Activated effector memory CD4-positive, alpha-beta T cell treated with anti-CD3 and anti-CD28 coated beads, Interleukin-2, amount 50 U/mL, for 16 hours (primary cell): ENCODE results near the gene DRD4.

ENCODE experiments used
- DNase-seq: peaks from one replicate; pipeline ENCODE4 v3.0.0-alpha.2; 2020

Gene DRD4

DNA sequence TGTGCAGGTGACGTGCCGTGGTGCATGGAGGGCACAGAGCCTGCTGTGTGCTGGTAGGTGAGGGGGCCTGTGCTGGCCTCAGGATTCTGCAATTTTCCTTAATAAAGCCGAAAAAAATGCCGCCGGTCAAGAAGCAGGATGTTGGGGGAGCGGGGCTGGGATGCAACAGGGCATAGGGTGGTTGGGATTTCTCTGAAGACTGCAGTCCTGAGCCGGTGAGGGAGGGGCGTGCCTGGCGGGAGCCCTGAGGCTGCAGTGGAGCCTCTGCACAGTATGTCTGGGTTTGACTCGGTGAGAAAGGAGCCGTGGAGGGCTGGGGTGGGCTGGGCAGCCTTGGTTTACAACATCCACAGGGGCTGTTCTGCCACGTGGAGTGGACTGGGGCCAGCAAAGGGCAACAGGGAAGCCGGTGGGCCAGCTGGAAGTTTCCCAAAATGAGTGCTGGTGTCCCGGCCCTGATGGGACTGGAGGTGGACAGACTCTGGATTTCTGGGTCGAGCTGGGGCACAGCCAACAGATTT is 13.7 kb upstream of the DRD4 start:
- DNase-seq, result no peak

DNA sequence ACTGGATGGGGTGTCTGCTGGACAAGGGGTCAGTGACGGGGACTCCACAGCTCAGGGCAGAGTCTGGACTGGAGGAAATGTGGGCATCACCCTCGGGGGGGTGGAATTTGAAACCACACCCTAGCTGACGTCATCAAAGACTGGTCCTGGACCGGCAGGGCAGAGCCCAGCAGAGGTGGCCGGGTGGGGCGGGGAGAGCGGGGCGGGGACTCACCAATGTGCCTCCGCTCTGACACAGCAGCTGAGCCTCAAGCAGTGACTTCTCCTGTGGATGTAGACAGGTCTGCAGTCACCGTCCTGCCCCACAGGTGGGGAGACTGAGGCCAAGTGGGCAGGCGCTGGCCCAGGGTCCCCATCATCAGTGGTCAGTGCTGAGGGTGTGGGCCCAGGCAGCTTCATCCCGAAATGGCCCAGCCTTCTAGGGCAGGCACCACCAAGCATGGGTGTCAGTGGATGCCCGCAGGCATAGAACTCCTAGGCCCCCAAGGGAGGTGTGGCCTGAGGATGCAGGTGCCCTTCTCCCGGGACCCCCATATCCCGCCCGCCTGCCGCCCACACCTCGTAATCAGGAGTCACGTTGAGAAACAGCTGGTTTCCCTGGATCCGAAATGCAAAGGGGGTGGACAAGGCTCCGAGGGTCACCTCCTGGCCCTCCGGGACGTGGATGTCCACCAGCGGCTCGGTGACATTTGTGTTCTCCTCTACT is 12.9 kb upstream of the DRD4 start:
- no peak for DNase-seq

DNA sequence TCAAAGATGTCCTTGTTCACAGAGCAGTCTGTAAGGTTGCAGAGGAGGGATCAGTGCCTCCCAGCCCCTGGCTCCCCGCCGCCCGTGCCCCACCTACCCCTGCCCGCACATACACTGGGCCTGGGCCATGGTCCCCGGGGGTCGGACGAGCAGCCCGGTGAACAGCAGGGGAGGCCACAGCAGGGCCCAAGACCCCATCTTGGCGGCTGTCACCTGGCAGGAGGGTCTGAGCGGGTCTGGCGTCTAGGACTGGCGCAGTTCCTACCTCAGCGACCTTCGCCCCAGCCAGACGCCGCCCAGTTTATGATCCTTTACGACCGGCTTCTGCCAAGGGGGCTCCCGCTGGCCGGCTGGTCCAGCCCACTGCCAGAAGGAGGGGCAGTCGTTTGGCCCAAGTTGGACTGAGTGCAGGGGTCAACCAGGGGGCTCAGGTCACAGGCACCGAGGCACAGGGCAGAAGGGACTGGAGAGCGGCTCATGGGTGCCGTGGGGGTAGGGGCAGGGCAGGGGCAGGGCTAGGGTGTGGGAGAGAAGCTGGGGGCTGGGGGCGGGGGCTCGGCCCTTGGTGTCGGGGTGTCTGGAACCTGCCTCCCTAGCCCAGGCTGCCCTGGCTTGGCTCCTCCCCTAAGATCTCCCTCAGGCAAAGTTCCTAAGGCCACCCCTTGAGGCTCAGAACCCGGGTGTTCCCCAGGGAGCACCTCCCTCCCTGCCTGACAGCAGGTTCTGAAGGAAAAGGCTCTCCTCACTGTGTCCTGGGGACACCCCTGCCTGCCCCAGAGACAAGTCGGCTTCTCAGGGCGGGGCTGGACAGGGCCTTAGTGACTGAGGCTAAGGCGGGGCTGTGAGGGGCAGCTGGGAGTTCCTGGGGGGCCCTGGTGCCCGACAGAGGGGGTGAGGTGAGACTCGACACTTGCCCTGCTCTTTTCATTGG is 12.1 kb upstream of the DRD4 start, which contains the start of gene CDHR5:
CDHR5 (minus strand) TSS at position 251 of the 931 bp plus-strand sequence; CDS start at position 198, 53 bp downstream.
- no peak for DNase-seq

DNA sequence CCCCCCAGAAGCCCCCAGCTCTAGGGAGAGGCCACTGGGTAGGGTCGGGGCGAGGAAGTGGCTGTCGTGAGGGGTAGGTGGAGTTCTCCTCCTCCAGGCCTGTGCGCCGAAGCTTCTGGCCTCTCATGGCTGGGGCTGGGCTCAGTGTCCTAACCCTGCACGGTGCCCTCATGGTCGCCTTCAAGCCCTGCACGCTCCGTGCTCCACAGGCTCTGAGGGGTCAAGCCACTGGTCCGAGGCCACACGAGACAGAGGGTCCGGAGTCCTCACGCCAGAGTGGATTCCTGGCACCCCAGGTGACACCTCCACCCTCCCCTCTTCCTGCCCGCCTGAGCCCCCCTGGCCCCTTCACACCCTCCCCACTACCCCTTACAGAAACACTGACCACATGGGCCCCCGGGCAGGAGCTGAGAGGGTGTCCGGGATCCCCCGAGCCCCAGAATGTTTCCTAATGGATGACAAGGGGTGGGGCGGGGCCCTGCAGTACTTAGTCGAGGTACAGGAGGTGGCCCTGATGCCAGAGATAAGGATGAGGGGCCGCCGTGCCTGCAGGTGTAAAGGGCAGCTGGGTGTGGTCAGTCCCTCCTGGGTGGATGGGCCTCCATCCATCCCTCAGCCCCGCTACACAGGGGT is 11.3 kb upstream of the DRD4 start:
- DNase-seq, result no peak

DNA sequence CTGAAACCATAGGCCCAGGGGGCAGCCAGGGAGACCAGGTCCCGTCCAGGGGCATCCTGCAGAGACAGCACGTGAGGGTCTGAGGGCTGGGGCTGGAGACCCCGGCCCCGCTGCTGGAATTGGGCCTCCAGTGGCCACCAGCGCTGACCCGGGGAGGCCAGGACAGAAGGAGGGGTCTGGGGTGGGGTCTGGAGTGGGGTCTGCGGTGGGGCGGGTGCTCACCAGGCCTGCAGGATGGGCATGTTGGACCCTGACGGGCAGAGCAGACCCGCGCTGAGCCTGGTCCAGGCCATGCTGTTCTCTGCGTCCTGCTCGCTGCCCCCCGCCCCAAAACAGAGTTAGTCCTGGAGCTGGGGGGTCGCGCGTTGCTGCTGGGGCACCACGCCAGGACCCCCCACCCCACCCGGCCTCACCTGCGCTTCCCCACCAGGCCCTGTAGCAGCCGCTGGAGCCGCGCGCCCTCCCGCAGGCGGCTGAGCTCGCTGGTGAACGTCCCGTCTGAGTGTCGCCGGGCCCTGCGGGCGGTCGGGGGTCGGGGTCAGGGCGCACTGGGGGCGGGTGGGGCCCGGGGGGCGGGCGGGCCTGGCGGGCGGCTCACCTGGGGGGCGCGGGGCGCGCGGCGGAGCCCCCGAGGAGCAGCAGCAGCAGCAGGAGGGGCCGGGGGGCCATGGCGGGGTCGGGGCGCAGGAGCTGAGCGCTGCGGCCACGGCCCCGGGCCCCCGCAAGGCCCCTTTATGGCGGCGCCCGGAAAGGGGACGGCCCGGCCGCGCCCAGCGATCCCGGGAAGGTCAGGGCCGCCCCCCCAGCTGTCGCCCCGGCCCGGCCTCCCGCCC is 10.4 kb upstream of the DRD4 start, which contains the start of gene SCT:
SCT (minus strand) TSS at position 707 of the 833 bp plus-strand sequence; CDS start at position 669, 38 bp downstream.
- no peak for DNase-seq

DNA sequence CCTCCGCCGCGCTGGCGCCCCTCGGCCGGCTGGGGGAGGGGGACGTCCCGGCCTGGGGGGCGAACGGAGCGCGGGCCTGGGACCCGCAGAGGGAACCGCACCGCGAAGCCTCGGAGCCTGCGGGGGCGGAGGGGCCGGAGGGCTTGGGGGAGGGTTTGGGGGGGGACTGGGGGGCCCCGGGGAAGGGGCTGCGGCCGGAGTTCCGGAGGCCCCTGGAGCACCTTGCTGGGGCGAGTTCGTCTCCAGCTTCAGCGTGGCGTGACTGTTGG is 9.8 kb upstream of the DRD4 start:
- DNase-seq, result no peak

DNA sequence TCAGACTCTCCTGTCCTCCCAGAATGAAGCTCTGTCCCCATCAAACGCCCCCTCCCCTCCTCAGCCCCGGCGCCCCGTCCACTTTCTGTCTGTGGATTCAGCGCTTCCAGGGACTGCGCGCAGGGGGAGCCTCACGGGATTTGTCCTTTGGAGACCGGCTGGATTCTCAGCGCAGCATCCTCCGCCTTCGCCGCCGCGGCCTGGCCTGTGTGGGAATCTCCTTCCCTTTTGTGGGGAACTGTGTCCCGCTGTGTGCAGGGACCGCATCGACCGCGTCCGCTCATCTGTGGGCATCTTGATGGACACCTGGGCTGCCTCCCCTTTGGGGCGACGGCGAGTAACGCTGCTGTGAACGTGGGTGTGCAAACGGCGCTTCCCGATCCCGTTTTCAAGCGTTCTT is 9.0 kb upstream of the DRD4 start:
- DNase-seq, result no peak

DNA sequence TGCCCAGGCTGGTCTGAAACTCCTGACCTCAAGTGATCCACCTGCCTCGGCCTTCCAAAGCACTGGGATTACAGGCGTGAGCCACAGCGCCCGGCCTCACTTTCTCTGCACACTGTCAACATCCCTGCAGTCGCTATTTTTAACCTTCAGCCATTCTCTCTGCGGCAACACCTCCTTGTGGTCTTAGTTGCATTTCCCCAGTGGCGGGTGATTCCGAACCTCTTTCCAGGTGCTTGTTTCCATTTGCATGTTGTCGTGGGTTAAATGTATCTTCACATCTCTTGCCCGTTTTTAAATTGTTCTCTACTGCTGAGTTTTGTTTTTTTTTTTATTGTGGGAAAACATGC is 7.9 kb upstream of the DRD4 start:
- DNase-seq, result no peak

DNA sequence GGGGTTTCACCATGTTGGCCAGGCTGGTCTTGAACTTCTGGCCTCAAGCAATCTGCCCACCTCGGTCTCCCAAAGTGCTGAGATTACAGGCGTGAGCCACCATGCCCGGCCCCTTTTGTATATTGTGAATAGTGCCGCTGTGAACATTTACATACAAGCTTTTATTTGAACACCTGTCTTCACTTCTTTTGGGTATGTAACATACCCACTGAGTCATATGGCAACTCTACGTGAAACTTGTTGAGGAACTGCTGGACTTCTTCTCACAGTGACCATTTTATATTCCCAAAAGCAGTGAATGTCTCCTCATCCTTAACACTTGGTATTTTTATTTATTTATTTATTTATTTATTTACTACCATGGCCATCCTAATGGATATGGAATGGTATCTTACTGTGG is 6.2 kb upstream of the DRD4 start:
- no peak for DNase-seq

DNA sequence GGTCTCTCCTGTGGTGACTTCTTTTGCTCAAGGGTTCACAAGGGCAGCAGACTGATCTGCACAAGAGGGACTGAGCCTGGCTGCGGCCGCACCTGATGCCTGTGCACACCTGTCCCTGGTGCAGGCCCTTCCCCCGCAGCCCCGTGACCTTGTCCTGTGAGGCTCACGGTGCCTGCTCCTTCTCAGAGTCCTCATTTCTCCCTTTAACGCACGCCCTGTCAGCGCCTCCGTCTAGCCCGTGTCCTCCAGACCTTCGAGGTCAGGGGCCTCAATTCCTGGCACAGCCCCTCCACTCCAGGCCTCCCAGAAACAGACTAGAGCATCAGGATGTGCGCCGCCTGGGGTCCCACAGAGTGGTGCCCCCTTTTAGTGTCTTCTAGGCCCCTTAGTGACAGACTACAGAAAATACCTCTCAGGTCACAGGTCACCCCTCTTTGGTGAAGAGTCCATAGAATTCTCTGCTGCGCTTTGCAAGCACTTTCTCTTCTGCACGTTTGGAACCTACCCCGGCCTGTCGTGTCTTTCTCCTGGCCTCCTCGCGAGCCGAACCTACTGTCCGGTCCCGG is 1.0 kb upstream of the DRD4 start:
- DNase-seq, result no peak

DNA sequence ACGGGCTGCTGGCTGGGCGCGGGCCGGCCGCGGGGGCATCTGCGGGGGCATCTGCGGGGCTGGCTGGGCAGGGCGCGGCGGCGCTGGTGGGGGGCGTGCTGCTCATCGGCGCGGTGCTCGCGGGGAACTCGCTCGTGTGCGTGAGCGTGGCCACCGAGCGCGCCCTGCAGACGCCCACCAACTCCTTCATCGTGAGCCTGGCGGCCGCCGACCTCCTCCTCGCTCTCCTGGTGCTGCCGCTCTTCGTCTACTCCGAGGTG is 194 bp downstream of the DRD4 start:
- no peak for DNase-seq

DNA sequence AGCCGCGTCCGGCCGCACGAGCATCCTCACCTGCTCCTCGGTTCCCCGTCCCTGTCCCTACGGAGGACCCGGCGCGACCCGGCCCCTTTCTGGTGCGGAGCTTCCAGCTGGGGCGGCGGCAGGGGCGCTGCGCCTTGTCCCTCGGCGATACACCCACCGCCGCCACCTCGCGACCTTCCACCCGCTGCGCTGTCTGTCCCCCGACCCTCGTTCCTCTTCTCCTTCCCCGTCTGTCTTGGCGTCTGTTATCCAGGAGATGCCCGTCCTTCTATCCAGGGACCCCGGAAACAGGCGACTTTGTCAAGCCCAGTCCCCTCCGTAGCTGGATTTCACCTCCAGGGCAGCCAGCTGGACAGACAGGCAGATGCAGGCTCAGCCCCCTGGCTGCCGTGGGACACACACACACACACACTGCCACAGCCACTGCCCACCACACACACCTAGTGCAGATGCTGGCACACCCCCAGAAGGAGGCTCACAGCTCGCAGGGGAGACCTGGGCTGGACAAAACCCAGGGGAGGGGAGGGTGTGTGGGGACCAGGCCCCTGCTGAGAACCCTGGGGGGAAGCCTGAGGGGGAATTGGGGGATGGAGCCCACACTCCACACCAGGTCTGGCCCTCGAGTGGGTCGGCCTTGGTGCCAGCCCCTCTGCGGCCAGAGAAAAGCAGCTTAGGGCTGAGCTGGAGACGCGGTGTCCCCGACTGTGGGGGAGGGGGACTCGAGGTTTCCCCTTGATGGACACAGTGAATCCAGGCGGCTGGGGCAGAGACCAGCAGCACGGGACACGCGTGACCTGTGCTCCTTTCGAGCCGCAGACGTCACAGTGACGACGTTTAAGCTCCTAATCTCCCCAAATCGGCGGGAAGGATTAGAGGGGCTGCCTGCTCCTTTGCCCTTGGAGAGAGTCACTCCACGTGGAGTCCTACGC is 788 bp downstream of the DRD4 start:
- no peak for DNase-seq

DNA sequence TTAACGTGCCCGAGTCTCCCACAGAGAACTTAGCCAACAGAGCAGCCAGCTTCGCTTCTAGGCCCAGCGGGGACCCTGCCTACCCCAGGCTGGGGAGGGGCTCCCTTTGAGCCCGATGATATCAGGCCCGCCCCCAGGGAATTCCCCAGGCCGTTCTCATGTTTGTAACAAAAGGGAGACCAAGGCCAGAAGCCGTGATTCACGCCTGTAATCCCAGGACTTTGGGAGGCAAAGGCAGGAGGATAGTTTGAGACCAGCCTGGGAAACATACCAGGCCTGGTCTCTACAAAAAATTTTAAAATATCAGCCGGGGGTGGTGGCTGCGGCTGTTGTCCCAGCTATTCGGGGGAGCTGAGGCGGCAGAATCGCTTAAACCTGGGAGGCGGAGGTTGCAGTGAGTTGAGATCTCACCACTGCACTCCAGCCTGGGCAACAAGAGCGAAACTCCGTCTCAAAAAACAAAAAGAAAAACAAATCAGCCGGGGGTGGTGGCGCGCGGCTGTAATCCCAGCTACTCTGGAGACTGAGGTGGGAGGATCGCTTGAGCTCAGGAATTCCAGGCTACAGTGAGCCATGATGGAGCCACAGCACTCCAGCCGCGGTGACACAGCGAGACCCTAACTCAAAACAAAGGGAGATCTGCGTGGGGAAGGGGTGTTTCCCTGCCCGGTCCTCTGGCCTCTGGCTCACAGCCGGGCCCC is 1.7 kb downstream of the DRD4 start:
- DNase-seq, result no peak

DNA sequence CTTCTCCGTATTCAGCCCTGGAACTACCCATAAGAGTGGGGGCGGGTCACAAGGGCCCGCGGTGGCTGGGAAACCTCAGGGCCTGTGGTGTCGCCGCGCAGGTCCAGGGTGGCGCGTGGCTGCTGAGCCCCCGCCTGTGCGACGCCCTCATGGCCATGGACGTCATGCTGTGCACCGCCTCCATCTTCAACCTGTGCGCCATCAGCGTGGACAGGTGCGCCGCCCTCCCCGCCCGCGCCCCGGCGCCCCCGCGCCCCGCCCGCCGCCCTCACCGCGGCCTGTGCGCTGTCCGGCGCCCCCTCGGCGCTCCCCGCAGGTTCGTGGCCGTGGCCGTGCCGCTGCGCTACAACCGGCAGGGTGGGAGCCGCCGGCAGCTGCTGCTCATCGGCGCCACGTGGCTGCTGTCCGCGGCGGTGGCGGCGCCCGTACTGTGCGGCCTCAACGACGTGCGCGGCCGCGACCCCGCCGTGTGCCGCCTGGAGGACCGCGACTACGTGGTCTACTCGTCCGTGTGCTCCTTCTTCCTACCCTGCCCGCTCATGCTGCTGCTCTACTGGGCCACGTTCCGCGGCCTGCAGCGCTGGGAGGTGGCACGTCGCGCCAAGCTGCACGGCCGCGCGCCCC is 2.4 kb downstream of the DRD4 start:
- no peak for DNase-seq

DNA sequence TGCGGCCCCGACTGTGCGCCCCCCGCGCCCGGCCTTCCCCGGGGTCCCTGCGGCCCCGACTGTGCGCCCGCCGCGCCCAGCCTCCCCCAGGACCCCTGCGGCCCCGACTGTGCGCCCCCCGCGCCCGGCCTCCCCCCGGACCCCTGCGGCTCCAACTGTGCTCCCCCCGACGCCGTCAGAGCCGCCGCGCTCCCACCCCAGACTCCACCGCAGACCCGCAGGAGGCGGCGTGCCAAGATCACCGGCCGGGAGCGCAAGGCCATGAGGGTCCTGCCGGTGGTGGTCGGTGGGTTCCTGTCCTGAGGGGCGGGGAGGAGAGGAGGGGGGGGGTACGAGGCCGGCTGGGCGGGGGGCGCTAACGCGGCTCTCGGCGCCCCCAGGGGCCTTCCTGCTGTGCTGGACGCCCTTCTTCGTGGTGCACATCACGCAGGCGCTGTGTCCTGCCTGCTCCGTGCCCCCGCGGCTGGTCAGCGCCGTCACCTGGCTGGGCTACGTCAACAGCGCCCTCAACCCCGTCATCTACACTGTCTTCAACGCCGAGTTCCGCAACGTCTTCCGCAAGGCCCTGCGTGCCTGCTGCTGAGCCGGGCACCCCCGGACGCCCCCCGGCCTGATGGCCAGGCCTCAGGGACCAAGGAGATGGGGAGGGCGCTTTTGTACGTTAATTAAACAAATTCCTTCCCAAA is 3.1 kb downstream of the DRD4 start:
- DNase-seq, result no peak

DNA sequence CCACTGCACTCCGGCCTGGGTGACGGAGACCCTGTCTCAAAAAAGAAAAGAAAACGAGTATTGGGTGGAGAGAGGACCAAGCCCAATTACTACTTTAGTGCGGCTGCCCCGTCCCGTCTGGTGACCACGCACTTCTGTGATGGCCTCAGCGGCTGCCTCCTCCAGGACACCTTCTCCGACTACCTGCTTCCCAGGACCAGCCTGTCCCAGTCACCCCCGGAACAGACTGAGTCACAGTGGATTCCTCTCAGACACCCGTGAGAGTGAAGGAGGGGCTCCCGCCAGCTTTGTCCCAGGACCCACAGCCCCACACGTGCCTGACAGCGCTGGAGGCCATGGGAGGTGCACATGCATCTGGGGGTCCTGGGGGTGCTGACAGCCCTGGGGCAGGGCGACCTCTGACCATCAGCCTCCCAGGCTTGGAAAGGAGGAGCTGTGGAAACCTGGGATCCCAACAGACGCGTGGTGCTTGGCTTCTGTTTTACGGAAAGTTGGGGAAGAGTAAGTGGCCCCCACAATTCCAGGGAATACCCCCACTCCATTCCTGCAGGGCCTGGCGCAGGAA is 4.8 kb downstream of the DRD4 start:
- no peak for DNase-seq

DNA sequence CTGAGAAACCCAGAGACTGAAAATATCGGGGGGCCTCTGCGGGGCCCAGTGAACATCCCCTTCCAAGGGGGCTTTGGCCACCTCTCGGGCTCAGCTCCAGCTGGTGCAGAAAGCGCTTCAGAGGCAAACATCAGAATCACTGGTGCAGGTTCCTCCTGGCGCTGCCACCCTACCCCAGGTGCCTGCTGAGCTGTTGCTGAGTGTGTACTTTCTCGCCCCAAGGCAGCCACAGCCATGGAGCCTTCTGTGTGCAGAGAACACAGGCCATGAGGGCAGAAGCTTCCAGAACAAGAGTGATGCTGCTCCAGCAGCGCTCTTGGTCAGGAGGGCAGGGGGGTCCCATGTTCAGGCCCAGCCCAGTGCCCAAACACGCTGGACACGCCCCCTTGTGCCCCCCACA is 6.3 kb downstream of the DRD4 start:
- no peak for DNase-seq

DNA sequence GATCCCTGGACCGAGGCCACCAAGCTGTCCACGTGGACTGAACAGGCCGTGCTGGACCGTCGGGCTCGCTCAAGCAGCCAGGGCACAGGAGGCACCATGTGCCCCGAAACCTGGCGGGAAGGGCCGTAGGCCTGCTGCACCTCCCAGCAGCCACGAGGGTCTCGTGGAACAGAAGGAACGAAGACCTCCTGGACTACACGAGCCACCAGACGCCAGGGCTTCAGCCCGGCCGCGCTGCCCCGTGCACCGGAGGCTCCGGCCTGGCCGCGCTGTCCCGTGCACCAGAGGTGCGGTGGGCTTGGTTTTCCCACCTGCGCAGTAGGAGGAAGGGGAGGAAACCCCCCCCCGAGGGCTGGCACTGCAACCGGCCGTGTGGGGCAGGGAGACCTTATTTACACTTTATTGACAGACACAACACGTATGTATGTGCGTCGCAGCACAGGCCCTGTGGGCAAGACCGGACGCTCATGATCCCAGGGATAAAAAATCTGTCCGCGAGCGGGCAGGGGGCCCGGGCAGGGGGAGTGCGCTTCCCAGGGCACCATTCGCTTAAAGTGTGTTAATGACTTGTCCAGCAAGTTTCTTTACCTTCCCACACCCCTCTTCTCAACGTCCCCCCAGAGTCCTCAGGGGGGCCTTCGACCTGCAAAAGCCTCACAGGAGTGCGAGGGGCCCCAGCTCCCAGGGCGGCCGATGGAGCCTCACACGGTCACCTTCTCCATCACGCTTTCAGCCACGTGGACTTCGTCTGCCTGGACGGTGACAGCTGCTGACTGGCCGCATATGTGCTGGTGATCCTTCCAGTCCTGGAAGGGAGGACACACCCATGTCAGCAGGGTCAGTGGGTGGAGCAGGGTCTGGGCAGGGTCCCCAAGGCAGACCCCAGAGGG is 7.0 kb downstream of the DRD4 start:
- DNase-seq, result no peak
